ENCODE data around the gene RAC3. TPM values are rescaled to one million over a fixed set of nuclear protein-coding genes. Genes with fewer than 3 reads are reported as not detected.

The RAC3 gene
- total RNA-seq, 4 donors from 2014 or later: 1.8 to 2.5 (median 2.2) TPM

- no peak for DNase-seq (ENCODE audit: extremely low spot score)
- H3K36me3 ChIP-seq: peaks cover 0 to 51% (median 34%) of the 10 kb centered on the region in 4 donors
- intact Hi-C loops (cut with DNase I): no loop called here
- no peaks in the 10 kb centered on the region for H3K9me3 ChIP-seq
- peak overlapping the region; percentile 54 to 62 (median 56) for H3K27ac ChIP-seq (replicated peaks in 1 of 4)
- 73% methylated on average over 10 of the region's 31 CpGs for WGBS
- peak overlapping the region; percentile 13 to 38 (median 24) for H3K4me3 ChIP-seq
- TF ChIP-seq POLR2A (IDR thresholded peaks at IDR 0.05; ENCODE audit: low read depth) (no peak), POLR2AphosphoS5 (IDR thresholded peaks at IDR 0.05) (no peak), CTCF (IDR thresholded peaks at IDR 0.05) (no peak), EP300 (IDR thresholded peaks at IDR 0.05) (no peak)
- no peaks in the 10 kb centered on the region for H3K27me3 ChIP-seq
- H3K4me1 ChIP-seq: peaks cover 14 to 29% (median 23%) of the 10 kb centered on the region in 4 donors
Observed at GRCh38 chr17:81992306-81993102, 39.0 kb upstream of the RAC3 start.

- no peak for DNase-seq (ENCODE audit: extremely low spot score)
- TF ChIP-seq EP300 (IDR thresholded peaks at IDR 0.05) (no peak), POLR2A (IDR thresholded peaks at IDR 0.05; ENCODE audit: low read depth) (no peak), POLR2AphosphoS5 (IDR thresholded peaks at IDR 0.05) (no peak), CTCF (IDR thresholded peaks at IDR 0.05) (no peak)
- WGBS: 96% methylated on average over 25 of the region's 37 CpGs
Observed at GRCh38 chr17:81993729-81994592, 37.5 kb upstream of the RAC3 start.

GRCh38 chr17:81994593-81995462 lies 36.6 kb upstream of the RAC3 start:
- Histone ChIP-seq H3K27me3 (no peaks in the 10 kb centered on the region), H3K36me3 (peaks cover 0 to 42% (median 34%) of the 10 kb centered on the region in 4 donors), H3K4me3 (no peak overlapping the region), H3K9me3 (no peaks in the 10 kb centered on the region), H3K27ac (replicated peaks in 1 of 4) (no peak overlapping the region), H3K4me1 (peaks cover 14 to 29% (median 23%) of the 10 kb centered on the region in 4 donors)
- no peak for DNase-seq (ENCODE audit: extremely low spot score)
- no peak for TF ChIP-seq CTCF (IDR thresholded peaks at IDR 0.05)
- TF ChIP-seq POLR2AphosphoS5 (IDR thresholded peaks at IDR 0.05): no peak
- no peak for TF ChIP-seq EP300 (IDR thresholded peaks at IDR 0.05)
- no peak for TF ChIP-seq POLR2A (IDR thresholded peaks at IDR 0.05; ENCODE audit: low read depth)
- intact Hi-C loops (cut with DNase I): no loop called here
- WGBS: 88% methylated on average over 31 of the region's 39 CpGs

More at GRCh38 chr17:81993729-81994592, 37.5 kb upstream of the RAC3 start:
- intact Hi-C loops (cut with DNase I): no loop called here
- no peak overlapping the region for H3K4me3 ChIP-seq
- no peaks in the 10 kb centered on the region for H3K9me3 ChIP-seq
- no peak overlapping the region for H3K27ac ChIP-seq (replicated peaks in 1 of 4)
- H3K4me1 ChIP-seq: peaks cover 14 to 29% (median 23%) of the 10 kb centered on the region in 4 donors
- H3K27me3 ChIP-seq: no peaks in the 10 kb centered on the region
- H3K36me3 ChIP-seq: peaks cover 0 to 47% (median 35%) of the 10 kb centered on the region in 4 donors

GRCh38 chr17:81995463-81996231 lies 35.8 kb upstream of the RAC3 start:
- intact Hi-C loops (cut with DNase I): no loop called here
- Histone ChIP-seq H3K4me3 (no peak overlapping the region), H3K27me3 (no peaks in the 10 kb centered on the region), H3K9me3 (no peaks in the 10 kb centered on the region), H3K36me3 (peaks cover 0 to 38% (median 32%) of the 10 kb centered on the region in 4 donors), H3K4me1 (peaks cover 14 to 29% (median 23%) of the 10 kb centered on the region in 4 donors), H3K27ac (replicated peaks in 1 of 4) (no peak overlapping the region)
- no peak for TF ChIP-seq CTCF (IDR thresholded peaks at IDR 0.05)
- TF ChIP-seq POLR2AphosphoS5 (IDR thresholded peaks at IDR 0.05): no peak
- TF ChIP-seq EP300 (IDR thresholded peaks at IDR 0.05): no peak
- TF ChIP-seq POLR2A (IDR thresholded peaks at IDR 0.05; ENCODE audit: low read depth): no peak
- 87% methylated on average over 19 of the region's 29 CpGs for WGBS
- DNase-seq (ENCODE audit: extremely low spot score): no peak

All from esophagus muscularis mucosa (tissue), 4 donors.